22Rv1 (cell line): ENCODE results near the gene RAB11FIP3.

ENCODE experiments used
- ZFX ChIP-seq: fragments of 450-650 bp; IDR thresholded peaks from 2 replicates; pipeline ENCODE4 v1.6.1; 2017; ENCODE audit warnings: antibody characterized with exemption, borderline replicate concordance
- TF ChIP-seq, protein P1 (sequence below): fragments of 450-650 bp; IDR thresholded peaks from 2 replicates; pipeline ENCODE4 v1.5.1; 2017; ENCODE audit warnings: mild to moderate bottlenecking

DNA sequence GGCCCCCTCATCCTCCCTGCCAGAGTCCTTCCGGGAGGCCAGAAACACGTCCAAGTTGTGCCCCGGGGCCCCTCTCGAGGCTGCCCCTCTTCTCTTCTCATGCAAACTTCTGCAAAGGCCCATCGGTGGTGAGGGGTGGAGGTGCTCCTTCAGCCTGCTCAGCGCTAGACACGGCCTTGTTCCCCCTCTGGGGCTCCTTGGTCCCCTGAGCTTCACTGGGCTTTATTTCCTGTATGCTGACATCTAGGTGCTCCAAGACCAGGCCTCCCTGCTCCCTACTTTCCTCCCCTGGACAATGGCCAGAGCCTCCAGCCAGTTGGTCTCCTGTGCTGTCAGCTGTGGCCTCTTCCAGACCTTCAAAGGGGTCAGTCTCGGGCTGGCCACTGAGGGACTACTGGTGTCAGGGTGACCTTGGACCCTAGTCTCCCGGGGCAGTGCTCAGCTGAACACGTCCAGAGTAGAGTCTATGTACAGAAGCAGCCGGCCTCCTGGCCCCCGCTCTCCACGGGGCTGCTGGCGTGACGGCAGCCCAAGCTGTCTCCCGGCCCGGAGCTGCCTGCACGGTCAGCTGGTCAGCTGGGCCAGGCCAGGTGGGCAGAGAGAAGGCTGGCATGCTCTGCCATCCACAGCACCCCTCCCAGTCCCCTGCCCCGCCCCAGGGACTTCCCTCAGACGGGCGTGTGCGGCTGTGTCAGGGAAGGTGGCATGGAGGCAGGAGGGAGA is 133.0 kb downstream of the RAB11FIP3 start:
- TF ChIP-seq, protein P1, sequence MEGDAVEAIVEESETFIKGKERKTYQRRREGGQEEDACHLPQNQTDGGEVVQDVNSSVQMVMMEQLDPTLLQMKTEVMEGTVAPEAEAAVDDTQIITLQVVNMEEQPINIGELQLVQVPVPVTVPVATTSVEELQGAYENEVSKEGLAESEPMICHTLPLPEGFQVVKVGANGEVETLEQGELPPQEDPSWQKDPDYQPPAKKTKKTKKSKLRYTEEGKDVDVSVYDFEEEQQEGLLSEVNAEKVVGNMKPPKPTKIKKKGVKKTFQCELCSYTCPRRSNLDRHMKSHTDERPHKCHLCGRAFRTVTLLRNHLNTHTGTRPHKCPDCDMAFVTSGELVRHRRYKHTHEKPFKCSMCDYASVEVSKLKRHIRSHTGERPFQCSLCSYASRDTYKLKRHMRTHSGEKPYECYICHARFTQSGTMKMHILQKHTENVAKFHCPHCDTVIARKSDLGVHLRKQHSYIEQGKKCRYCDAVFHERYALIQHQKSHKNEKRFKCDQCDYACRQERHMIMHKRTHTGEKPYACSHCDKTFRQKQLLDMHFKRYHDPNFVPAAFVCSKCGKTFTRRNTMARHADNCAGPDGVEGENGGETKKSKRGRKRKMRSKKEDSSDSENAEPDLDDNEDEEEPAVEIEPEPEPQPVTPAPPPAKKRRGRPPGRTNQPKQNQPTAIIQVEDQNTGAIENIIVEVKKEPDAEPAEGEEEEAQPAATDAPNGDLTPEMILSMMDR: no peak
- TF ChIP-seq ZFX: no peak
